GM12878 (cell line): ENCODE results near the gene DOLPP1. TPM values are rescaled to one million over a fixed set of nuclear protein-coding genes. Genes with fewer than 3 reads are reported as not detected.

ENCODE experiments used
- ATAC-seq: fragments of 200-7000 bp; cut with Tn5 transposase; 3 replicates; pipeline ENCODE4 v1.9.1; 2020; ENCODE audit warnings: mild to moderate bottlenecking, moderate library complexity
- BruUV-seq: library from RNA; stranded (reverse); fragments of 400-500 nt; replicated peaks from 2 replicates; lab custom pipeline; 2021; lab: Mats Ljungman, UMichigan
- CTCF ChIA-PET: fragments of 300-600 bp; sonication (Branson Sonifier 250); formaldehyde crosslinking; extraction: SDS; loops from one replicate; lab custom pipeline; 2021; ENCODE audit warnings: inconsistent platforms; lab: Yijun Ruan, JAX
- POLR2A ChIA-PET: fragments of 350-600 bp; formaldehyde crosslinking; extraction: SDS; loops from one replicate; lab custom pipeline; 2021; ENCODE audit warnings: inconsistent platforms; lab: Charles Lee
- RAD21 ChIA-PET: fragments of 300-600 bp; sonication (Branson Sonifier 250); formaldehyde crosslinking; loops from one replicate; lab custom pipeline; 2023; ENCODE audit warnings: antibody characterized with exemption; ENCODE audit not compliant: unreplicated experiment; lab: Charles Lee
- SMC1A ChIA-PET: fragments of 300-600 bp; sonication (Branson Sonifier 250); formaldehyde crosslinking; loops from one replicate; lab custom pipeline; 2023; ENCODE audit not compliant: unreplicated experiment, uncharacterized antibody; lab: Charles Lee
- DNase-seq: peaks from one replicate; pipeline ENCODE4 v3.0.0-alpha.2; 2011; ENCODE audit warnings: low read depth, low spot score
- FAIRE-seq: peaks from 3 replicates; lab custom pipeline; 2011; peaks lifted over from hg19 to GRCh38; lab: Jason Lieb, UNC
- H2AFZ ChIP-seq: 2 replicates; pipeline ENCODE4 v1.6.0; 2011; ENCODE audit warnings: low read depth, low read length, control low read depth; ENCODE audit not compliant: control insufficient read depth
- H3K27ac ChIP-seq: 2 replicates; pipeline ENCODE4 v1.5.1; 2011; ENCODE audit warnings: control low read depth; ENCODE audit not compliant: control insufficient read depth, insufficient read depth
- H3K27me3 ChIP-seq, 2 experiments: replicated peaks in 1 of 2; 2 replicates each; pipeline versions ENCODE4 v1.6.0 to v1.6.1; 2011; ENCODE audit warnings: low read length in 1 of 2; ENCODE audit not compliant: control insufficient read depth in 2 of 2, insufficient read depth in 2 of 2
- H3K36me3 ChIP-seq, 2 experiments: 2 replicates each; pipeline ENCODE4 v1.5.1; 2011; ENCODE audit warnings: low read length in 1 of 2; ENCODE audit not compliant: control insufficient read depth in 2 of 2, insufficient read depth in 2 of 2
- H3K4me1 ChIP-seq: 2 replicates; pipeline ENCODE4 v1.6.1; 2011; ENCODE audit warnings: mild to moderate bottlenecking, low read length, moderate library complexity, mixed read lengths; ENCODE audit not compliant: control insufficient read depth, insufficient read depth
- H3K4me2 ChIP-seq: 2 replicates; pipeline ENCODE4 v1.6.0; 2011; ENCODE audit warnings: control low read depth; ENCODE audit not compliant: control insufficient read depth, insufficient read depth
- H3K4me3 ChIP-seq: fragments of 200-600 bp; sonication (generic); 2 replicates; pipeline ENCODE4 v1.5.1; 2016
- H3K79me2 ChIP-seq: 2 replicates; pipeline ENCODE4 v1.6.0; 2011; ENCODE audit warnings: low read length; ENCODE audit not compliant: control insufficient read depth, insufficient read depth
- H3K9ac ChIP-seq: 2 replicates; pipeline ENCODE4 v1.8.0; 2011; ENCODE audit warnings: low read length, control low read depth, mixed read lengths; ENCODE audit not compliant: control insufficient read depth, insufficient read depth
- H3K9me3 ChIP-seq: replicated peaks from 3 replicates; pipeline ENCODE4 v1.5.1; 2011; ENCODE audit warnings: mild to moderate bottlenecking, low read length; ENCODE audit not compliant: control insufficient read depth, insufficient read depth
- H4K20me1 ChIP-seq: 2 replicates; pipeline ENCODE4 v1.6.0; 2011; ENCODE audit not compliant: control insufficient read depth, insufficient read depth
- CBX5 ChIP-seq: sonication (generic); IDR thresholded peaks from 2 replicates; pipeline ENCODE4 v1.6.1; 2016; ENCODE audit warnings: low read depth, moderate library complexity, mild to moderate bottlenecking, inconsistent platforms
- CEBPB ChIP-seq, 2 experiments: fragments of 150-350 bp in 1 of 2; IDR thresholded peaks; 2 replicates each; pipeline ENCODE4 v1.6.1; 2012 to 2014; ENCODE audit warnings: low read depth in 2 of 2, low read length in 2 of 2, borderline replicate concordance in 1 of 2, inconsistent platforms in 1 of 2
- CHD4 ChIP-seq: fragments of 200-600 bp; sonication (generic); IDR thresholded peaks from 2 replicates; pipeline ENCODE4 v1.6.1; 2016; ENCODE audit warnings: mild to moderate bottlenecking
- FOXK2 ChIP-seq: fragments of 450-650 bp; IDR thresholded peaks from 2 replicates; pipeline ENCODE4 v1.6.1; 2017; ENCODE audit warnings: mild to moderate bottlenecking, moderate library complexity
- IRF5 ChIP-seq: fragments of 450-650 bp; IDR thresholded peaks from 2 replicates; pipeline ENCODE4 v1.6.1; 2017; ENCODE audit warnings: borderline replicate concordance
- KDM1A ChIP-seq: fragments of 200-600 bp; sonication (generic); IDR thresholded peaks from 2 replicates; pipeline ENCODE4 v1.6.1; 2016; ENCODE audit warnings: borderline replicate concordance
- MAX ChIP-seq: IDR thresholded peaks from 2 replicates; pipeline ENCODE4 v1.6.1; 2012; ENCODE audit warnings: low read depth, low read length, improper control_type of control experiment
- MXI1 ChIP-seq: fragments of 150-350 bp; IDR thresholded peaks from 2 replicates; pipeline ENCODE4 v1.6.1; 2011; ENCODE audit warnings: low read depth, mild to moderate bottlenecking, inconsistent platforms, low read length, improper control_type of control experiment
- NBN ChIP-seq: fragments of 450-650 bp; IDR thresholded peaks from 2 replicates; pipeline ENCODE4 v1.6.1; 2016
- NR2C1 ChIP-seq: fragments of 450-650 bp; IDR thresholded peaks from 2 replicates; pipeline ENCODE4 v1.6.1; 2017; ENCODE audit warnings: antibody characterized with exemption, mild to moderate bottlenecking, moderate library complexity
- SREBF1 ChIP-seq: IDR thresholded peaks from 2 replicates; pipeline ENCODE4 v1.6.1; 2012; ENCODE audit warnings: mild to moderate bottlenecking, low read length
- STAT1 ChIP-seq: fragments of 450-650 bp; conservative IDR thresholded peaks from 2 replicates; pipeline ENCODE4 v1.6.1; 2014; ENCODE audit warnings: antibody characterized with exemption, mild to moderate bottlenecking
- USF2 ChIP-seq: IDR thresholded peaks from 2 replicates; pipeline ENCODE4 v1.6.1; 2011; ENCODE audit warnings: low read depth, low read length, improper control_type of control experiment, borderline replicate concordance
- ZBTB4 ChIP-seq: fragments of 450-650 bp; formaldehyde crosslinking; IDR thresholded peaks from 2 replicates; pipeline ENCODE4 v1.4.0; 2022; ENCODE audit warnings: mild to moderate bottlenecking, moderate library complexity
- ZNF217 ChIP-seq: fragments of 450-650 bp; IDR thresholded peaks from 2 replicates; pipeline ENCODE4 v1.6.1; 2017; ENCODE audit warnings: antibody characterized with exemption, mild to moderate bottlenecking
- WGBS: methylation state at CpG from one replicate; pipeline ENCODE4 v1.1.6; 2016; ENCODE audit warnings: low lambda C conversion rate; ENCODE audit not compliant: insufficient replicate concordance, insufficient coverage; ENCODE audit errors: missing lambda C conversion rate; 5-methylcytosine and 5-hydroxymethylcytosine counted together
- in situ Hi-C: fragments of 300-500 bp; cut with MboI; formaldehyde crosslinking; loops from 9 replicates; pipeline ENCODE4 v1.14.3; 2018; ENCODE audit warnings: mixed read lengths
- intact Hi-C: fragments of 100-400 bp; cut with micrococcal nuclease; formaldehyde crosslinking; loops from one replicate; pipeline ENCODE4 v1.14.2; 2022; ENCODE audit not compliant: unreplicated experiment
- polyA plus RNA-seq, 11 experiments: library from polyadenylated mRNA; depleted of rRNA in 4 of 11; unstranded in 6 of 11; stranded (reverse) in 5 of 11; fragments of >200 nt; fragmentation: Nextera tagmentation in 4 of 11; fragmentation: Illumina TruSeq in 1 of 11; extraction: Ambion mirVana in 4 of 11; extraction: Trizol in 1 of 11; gene quantifications; 1 replicate in 1 of 11; 2 replicates in 10 of 11; pipeline versions ENCODE4 v1.2.1 to v1.2.3, GENCODE V29; 2011 to 2016; ENCODE audit warnings: inconsistent platforms in 2 of 11, missing spikeins in 2 of 11, low read depth in 1 of 11
- total RNA-seq, 4 experiments: library from RNA; depleted of rRNA in 3 of 4; stranded (reverse); fragments of >200 nt in 3 of 4; fragmentation: Illumina TruSeq in 1 of 4; extraction: Trizol in 1 of 4; gene quantifications; 2 replicates each; pipeline versions ENCODE4 v1.2.1 to v1.2.3, GENCODE V29; 2013 to 2021

The DOLPP1 gene
- total and polyA plus RNA-seq, 10 of the 15 experiments (the other 5 are each of a cell fraction or from before 2014, with no cell fraction given), result 0.76 to 19.9 (median 13.4) TPM

- TF ChIP-seq MAX (no peak), KDM1A (no peak), CHD4 (no peak), IRF5 (no peak), NR2C1 (no peak), CBX5 (no peak)
- TF ChIP-seq, all 136 proteins: peak for 0
Observed at GRCh38 chr9:129133082-129133481, 52.2 kb downstream of the DOLPP1 start (continued).

GRCh38 chr9:129135476-129135875 is 54.6 kb downstream of the DOLPP1 start:
- Histone ChIP-seq H4K20me1 (no peaks in the 10 kb centered on the region), H3K4me3 (no peak overlapping the region), H3K9ac (no peak overlapping the region), H3K36me3 (peaks cover 11 to 26% of the 10 kb centered on the region in 2 experiments), H3K27ac (no peak overlapping the region)
- FAIRE-seq, result no peak
- WGBS, result 78% methylated on average over 6 of the region's 6 CpGs
- in situ Hi-C loops, result no loop called here
- DNase-seq, result no peak
- BruUV-seq, result no TSS peak
- intact Hi-C loops, result loop anchor here (5.0 kb wide), 1 partner anchor 647 kb away; no protein-coding TSS in a partner anchor
- RAD21 ChIA-PET, result interaction anchor here (1.1 kb wide), 1 partner anchor 474 kb away, joined by 4 read pairs; no protein-coding TSS in a partner anchor
- TF ChIP-seq SREBF1 (no peak), MXI1 (no peak), ZNF217 (no peak), STAT1 (no peak), CHD4 (no peak), IRF5 (no peak), ZBTB4 (no peak), USF2 (no peak), FOXK2 (no peak), CEBPB (IDR thresholded peaks at IDR 0.05; ENCODE audit: borderline replicate concordance in 1 of 2, low read depth in 2 of 2, low read length in 2 of 2) (no peak), NBN (no peak)
- TF ChIP-seq, all 136 proteins: peak for 0
- H3K4me1 ChIP-seq, result peaks cover 13% of the 10 kb centered on the region
- no peaks in the 10 kb centered on the region for H3K79me2 ChIP-seq
- CTCF ChIA-PET, result interaction anchor here (1.0 to 11.5 kb wide), 5 partner anchors 7 to 489 kb away, joined by 3 to 194 read pairs (median 70); partner anchors contain the start of gene NTMT1
- no peaks in the 10 kb centered on the region for H3K9me3 ChIP-seq
- no peaks in the 10 kb centered on the region for H3K27me3 ChIP-seq
- no peak for ATAC-seq
- H3K4me2 ChIP-seq, result no peak overlapping the region
- POLR2A ChIA-PET, result no interaction called here
- SMC1A ChIA-PET, result interaction anchor here (1.2 kb wide), 1 partner anchor 49 kb away, joined by 3 read pairs; no protein-coding TSS in a partner anchor
- no peak overlapping the region for H2AFZ ChIP-seq
